GM18907 (cell line): ENCODE results near the gene COMMD9.

Experiments used
- ATAC-seq: cut with Tn5 transposase; IDR thresholded peaks from one replicate; pipeline ENCODE4 v1.9.1; 2021; ENCODE audit warnings: mild to moderate bottlenecking, moderate library complexity; ENCODE audit not compliant: unreplicated experiment

Gene COMMD9

DNA sequence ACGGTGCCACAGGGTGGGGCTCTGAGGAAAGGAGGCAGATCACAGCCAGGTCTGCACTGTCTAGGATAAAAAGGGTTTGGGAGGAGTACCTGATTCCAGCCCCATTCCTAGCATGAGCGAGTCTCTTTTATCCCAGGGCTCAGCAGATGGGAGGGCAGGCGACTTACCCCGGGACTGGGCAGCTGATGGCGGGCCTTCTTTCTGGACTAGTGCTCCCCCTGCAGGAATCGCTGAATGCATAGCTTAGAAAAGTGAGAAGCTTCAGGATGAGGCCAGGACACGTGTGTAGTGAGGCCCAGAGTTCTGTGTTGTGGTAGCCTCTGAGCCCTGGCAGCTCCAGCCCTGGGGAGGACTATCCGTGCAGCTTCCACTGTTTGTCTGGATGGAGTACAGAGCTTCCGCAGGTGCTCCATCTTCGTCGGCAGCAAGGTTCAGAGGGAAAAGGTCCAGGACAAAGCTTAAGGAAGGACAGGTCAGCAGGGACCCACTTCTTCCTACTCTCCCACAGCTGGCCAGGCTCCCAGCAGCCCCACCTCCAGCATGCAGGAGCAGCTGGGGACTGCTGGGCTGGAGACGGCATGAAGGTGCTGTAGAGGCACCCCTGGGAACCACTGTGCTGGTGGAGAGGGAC is 30.4 kb downstream of the COMMD9 start:
- no peak for ATAC-seq

DNA sequence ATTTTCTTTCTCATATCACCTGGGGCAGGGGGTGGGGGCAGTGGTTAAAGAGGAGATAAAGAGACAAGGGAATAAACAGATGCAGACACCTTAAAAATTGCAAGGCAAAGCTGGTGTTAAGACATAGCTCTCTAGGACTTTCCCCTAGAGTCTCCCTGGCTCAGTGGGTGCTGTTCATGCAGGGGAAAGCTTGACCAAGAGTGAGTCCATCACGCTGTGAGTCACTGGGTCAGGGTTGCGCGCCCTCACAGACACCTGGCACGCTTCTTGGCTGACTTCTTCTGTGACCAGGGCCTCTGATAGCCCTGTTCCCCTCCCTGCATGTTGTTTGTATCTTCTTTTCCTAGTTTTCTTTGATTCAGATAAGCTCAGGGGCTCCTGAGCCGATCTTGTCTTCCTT is 31.9 kb downstream of the COMMD9 start:
- no peak for ATAC-seq

DNA sequence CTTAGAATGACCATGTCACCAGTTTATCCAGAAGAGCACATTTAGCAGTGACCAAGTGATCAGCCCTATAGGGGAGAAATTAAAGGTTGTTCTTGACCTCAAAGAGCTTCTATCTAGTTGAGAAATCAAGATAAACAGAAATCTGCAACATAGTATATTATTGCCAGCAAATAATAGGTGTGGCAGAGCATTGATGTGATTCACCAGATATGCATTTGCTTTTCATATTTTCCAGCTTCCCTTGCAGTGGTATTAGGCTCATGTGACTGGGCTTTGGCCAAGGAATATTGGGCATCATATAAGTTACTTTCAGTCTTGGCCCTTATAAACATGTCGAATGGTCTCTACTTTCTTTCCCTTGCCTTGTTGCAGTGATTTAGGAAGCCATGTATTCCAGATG is 34.5 kb downstream of the COMMD9 start:
- no peak for ATAC-seq

DNA sequence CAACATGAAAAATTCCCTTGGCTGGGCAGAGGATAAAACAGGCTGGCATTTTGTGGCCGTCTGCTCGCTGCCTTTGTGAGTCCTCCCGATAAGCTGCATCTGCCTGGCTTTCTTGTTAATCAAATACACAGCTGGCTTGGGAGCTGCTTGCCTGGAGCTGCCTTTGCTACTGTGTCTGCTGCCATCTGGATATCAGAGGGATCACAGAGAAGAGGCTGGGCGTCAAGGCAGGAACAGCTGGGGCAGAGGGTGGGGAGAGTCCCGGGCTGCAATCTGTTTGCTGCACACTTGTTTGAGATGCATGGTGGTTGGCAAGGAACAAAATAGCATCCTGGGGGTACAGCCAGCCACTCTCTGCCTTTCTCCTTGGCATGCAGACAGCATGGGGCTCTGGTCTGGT is 36.0 kb downstream of the COMMD9 start:
- ATAC-seq: no peak

DNA sequence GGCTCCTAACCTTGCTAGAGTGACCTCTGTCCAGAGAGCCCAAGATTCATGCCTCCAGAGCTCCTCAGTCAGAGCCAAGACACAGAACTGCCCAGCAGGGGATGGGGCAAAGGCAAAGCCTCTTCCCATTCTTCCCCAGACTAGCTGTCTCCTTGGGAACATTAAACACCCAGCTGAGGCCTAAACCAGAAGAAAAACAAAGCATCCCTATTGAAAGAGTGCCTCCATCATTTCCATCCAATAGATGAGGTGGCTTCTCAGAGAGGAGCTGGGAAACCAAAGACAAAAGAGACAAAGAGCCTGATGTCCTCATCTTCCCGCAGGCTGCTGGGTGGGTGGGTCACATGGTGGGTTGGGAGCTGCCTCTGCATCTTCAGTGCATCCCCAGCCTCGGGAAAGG is 37.4 kb downstream of the COMMD9 start:
- ATAC-seq: no peak

DNA sequence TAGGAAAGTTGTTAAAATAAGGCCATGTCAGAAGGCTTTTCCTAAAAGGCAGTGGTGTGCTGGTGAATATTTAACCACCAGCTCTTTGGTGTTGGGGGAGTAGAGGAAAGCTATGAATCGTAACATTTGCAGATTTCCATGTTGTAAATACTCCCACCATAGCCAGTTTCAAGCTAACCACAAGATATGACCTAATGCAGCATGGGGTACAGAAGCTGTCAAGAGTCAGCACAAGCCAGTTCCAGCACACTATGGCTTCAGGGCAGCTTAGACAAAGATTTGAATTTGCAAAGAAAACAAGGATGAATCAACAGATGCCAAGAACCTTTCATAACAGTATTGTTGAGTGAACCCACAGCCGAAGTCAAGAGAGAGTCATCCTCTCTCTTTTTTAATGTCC is 40.0 kb downstream of the COMMD9 start:
- ATAC-seq: no peak

DNA sequence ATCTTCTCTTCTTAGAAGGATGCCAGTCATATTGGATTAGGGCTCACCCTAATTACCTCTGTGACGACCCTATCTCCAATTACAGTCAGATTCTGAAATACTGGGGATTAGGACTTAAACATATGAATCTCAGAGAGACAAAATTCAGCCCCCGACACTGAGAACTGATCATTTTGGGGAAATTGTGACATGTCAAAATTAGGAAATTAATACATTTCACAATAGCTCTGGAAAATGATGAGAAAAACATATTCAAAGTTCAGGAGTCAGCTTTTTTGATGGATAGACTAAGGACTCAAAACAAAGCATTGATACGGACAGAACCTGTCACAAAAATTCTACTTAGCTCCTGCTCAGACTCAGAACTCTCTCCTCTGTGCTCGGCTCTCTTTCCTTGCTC is 40.8 kb downstream of the COMMD9 start:
- no peak for ATAC-seq

DNA sequence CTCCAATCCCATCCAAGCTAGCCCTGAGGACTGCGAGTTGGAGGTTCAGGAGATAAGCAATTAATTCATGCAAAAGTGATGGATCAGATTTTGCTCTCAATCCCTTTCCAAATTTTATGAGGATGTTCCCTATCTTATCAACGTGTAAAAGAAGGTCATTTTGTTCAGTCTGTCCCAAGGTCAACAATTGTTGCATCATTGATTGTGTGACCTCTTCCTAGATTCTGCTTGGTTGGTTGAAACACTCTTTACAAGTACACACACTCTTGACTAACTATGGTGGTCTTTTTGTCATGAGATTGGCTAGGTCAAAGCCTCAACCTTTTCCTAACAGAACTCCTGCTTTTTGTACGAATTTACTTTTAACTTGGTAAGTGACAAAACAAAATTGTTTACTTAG is 41.7 kb downstream of the COMMD9 start:
- no peak for ATAC-seq

DNA sequence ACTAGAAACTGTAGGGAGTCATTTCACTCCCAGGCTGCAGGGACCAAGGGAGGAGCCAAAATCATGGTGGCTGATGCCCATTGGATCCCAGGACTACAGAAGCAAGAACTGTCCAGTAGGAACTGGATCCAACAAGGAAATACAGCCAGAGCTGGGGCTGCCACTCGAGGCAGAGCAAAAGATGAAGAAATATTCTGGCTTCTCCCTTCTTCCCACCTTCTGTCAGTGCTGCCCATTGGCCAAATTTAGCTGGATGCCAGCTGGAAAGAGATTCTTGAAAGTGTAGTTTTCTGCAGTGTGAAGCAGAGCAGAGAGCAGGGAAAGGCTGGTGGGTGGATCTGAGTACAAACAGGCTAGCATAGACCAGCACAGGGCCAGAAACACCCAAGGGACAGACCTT is 45.6 kb downstream of the COMMD9 start:
- no peak for ATAC-seq

DNA sequence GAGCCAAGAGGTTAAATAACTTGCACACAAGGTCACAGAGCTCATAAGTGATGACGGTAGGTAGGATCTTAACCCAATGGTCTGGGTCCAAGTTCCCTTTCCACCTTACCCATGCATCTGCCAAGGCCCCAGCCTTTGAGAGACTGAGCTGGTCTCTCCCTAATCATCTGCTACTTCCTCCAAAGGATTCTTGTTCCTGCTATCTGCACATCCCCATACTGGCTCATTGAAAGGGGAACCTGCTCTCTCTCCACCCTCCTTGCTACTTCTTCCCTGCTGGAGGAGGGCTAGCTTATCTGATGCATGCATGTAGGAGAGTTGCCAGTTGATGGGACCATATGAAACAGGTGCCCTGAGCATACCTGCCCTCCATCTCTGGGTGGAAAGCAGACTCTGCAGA is 47.7 kb downstream of the COMMD9 start:
- ATAC-seq: no peak

DNA sequence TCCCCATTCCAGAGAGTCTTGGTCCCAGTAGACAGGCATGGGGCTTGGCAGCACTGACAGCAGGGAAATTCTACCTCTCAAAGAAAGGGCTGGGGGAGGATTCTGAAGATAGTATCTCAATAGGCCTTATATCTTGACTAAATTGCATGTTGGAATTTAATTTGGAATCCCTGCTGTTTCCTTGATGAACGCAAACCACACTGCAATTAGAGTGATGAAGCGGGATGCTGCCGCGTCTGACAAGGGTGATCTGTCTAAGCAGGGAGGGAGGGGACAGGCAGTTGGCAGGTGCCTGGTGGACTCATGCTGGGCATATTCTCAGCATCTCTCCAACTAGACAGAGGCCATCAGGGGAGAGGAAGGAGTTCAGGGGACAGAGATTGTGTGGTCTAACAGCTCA is 48.4 kb downstream of the COMMD9 start:
- ATAC-seq: no peak

DNA sequence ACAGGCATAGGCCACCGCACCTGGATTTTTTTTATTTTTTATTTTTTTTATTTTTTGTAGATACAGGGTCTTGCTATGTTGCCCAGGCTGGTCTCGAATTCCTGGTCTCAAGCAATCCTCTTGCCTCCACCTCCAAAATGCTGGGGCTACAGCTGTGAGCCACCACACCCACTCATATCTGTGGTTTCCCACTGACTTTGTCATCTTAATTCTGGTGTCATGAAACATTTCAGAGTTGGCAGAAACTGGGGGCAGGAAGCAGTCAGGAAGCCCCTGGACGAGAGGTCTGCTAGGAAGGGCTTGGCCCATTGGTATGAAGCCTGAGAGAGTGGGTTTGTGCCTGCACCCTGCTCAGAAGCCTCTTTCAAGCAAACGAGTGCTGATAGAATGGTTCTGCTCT is 49.1 kb downstream of the COMMD9 start:
- no peak for ATAC-seq

DNA sequence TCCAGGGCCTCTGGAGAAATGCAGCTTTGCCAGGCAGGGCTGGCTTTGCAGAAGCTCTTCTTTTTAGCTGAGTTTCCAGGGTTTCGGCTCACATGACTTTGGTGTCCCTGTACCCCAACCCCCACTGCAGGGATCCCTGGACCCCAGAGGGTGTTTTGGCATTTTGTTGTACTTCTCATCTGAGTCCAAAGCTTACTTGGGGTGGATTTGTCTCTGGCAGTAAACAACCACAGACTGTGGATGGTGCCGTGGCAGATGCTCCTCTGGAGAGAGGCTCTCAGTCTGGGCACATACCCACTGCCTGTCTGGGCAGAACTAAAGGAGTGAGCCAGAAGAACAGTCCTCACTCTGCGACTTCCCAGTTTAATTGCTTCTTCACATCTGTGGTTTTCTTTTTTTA is 49.6 kb downstream of the COMMD9 start:
- no peak for ATAC-seq

DNA sequence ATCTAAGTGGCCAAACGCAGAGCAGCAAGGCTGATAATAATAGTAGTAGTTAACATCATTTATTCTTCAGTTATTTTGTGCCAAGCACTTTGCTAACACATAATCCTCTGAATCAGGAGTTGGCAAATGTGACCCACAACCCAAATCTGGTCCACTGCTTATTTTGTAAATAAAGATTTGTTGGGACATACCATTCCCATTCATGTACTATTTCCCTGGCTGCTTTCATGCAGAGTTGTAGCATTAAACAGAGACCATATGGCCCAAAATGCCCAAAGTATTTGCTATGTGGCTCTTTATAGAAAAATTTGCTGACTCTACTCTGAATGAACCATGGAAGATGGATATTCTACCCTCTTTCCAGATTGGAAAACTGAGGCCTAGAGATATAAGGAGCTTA is 50.3 kb downstream of the COMMD9 start:
- ATAC-seq: no peak

DNA sequence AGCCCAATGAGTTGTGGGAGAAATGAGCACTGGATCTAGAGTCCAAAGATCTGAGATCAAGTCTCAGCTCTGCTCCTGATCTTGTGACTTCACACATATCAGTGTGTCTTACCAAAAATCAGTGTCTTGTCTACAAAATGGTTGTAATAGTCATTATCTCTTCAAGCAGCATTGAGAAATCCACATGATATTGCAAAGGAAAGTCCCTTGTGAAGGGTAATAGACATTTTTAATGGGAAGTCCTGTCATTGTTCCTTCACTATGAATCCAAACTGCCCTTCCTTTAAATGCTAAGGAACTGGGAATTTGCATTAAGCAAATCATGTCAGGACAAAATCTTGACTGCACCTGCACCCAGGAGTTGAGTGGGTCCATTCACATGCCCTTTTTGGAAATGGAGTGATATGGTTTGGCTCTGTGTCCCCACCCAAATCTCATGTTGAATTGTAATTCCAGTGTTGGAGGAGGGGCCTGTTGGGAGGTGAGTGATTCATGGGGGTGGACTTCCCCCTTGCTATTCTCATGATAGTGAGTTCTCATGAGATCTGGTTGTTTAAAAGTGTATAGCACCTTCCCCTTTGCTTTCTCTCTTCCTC is 51.1 kb downstream of the COMMD9 start:
- no peak for ATAC-seq

DNA sequence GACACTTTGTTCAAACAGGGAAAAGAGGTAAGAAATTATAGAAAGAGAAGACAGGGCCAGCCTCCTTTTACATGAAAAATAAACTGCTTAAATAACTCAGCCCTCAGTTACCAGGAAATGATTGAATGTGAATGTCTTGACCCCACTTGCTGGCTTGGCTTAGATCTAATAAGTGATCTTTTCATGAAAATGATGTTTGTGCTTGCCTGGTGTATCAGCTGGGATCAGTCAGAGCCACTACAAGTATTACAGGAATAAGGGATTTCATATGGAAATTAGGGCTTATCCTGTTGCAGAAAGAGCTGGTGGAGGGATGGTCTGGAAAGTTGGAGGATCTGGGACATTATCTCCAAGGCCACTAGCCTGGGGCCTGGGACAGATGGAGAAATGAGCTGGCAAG is 51.8 kb downstream of the COMMD9 start:
- ATAC-seq: no peak

DNA sequence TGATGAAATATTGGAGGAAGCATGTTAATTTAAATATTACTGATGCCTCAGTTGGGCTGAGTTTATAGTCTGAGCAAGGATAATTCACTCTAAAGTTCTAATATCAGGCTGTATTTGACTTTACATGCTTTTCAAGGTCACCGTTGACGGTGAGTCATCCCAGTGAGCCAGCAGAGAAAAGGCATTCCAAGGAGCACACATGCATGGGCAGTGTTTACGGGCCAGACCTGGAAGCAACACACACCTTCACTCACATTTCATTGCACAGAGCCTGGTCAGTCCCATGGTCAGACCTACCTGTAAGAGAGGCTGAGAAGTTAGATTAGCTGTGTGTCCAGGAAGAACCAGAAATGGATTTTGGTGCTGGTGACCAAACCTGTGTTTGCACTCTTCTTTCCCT is 53.5 kb downstream of the COMMD9 start:
- ATAC-seq: no peak

DNA sequence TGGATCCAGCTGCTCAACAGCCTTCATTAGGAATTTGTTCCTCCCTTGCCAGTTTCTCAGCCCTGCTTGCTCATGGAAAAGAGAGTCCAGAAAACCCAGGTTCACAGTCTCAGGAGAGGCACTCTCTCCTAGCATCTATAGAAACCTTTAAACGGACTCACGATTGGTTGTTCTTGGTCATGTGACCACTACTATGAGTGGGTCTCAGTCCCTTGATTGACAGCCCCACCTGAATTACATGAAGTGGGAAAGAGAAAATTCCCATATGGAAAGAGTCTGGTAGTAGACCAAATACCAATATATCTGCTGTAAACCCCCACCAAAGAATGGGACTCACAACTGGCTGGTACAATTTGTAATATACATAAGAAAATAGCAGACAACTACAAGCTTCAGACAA is 54.4 kb downstream of the COMMD9 start:
- no peak for ATAC-seq

DNA sequence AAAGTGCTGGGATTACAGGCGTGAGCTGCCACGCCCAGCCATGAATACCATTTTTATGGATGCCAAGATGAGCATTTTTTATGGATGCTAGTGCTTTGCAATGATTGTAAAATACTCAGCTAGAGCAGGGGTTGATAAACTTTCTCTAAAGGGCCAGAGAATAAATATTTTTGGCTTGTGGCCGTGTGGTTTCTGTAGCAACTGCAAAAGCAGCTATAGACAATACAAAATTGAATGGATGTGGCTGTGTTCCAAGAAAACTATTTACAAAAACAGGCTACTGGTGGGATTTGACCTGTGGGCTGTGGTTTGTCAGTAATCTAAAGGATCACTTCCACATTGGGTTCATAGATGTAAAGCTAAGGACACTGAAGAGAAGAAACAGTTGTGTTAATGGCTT is 56.0 kb downstream of the COMMD9 start:
- no peak for ATAC-seq

DNA sequence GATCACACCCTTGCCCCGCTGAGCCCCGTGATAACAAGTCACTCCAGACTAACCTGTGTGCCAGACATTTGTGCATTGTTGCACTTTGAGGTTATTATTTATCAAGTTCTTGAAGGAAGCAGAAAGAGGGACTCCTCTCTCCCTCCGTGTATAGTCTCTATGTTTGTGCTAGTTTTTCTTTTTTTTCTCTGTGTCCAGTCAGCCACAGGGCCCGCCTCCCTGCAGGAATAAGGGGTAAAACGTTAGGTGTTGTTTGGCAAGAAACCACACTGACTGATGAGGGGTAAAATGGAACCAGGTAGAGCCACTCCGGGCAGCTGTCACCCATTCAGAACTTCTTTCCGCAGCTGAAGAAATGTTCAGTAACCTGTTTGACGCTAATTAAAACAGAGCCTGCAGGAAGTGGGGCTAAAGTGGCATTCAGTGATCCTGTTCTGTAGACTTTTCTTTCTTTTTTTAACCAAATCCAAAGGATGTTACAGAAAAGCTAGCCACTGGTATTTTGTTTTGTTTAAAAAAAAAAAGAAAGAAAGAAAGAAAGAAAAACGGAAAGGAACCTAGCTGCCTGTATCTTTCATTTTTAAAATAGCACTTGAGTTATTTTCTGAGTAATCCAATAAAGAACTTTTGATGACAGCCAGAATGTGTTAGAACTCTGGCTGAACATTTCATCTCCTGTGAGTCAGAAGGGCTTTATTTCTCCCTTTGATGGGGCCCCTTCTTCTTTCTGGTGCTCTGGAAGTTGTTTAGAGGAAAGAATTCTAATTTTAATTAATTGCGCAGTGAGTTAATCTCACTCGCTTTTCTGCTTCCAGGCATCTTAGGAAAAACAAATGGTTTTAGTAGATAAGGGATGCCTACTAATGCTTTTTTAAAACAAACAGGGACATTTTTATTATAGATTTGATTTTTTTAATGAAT is 58.2 kb downstream of the COMMD9 start:
- ATAC-seq: no peak

DNA sequence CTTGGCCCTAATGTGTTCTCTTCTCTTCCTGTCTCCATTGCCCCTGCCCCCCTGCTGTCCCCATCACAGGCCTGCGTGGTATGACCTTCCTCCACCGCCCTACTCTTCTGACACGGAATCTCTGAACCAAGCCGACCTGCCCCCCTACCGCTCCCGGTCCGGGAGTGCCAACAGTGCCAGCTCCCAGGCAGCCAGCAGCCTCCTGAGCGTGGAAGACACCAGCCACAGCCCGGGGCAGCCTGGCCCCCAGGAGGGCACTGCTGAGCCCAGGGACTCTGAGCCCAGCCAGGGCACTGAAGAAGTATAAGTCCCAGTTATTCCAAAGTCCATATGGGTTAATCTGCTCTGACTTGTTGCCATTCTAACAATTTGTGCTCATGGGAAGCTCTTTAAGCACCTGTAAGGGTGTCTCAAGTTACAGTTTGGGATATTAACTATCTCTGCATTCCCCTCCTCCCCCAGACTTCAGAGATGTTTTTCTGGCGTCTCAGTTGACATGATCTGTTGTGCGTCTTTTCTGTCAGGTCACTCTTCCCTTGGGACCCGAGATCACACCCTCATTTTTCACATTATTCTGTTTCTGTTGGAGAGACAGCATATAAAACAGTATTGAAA is 60.0 kb downstream of the COMMD9 start:
- no peak for ATAC-seq

DNA sequence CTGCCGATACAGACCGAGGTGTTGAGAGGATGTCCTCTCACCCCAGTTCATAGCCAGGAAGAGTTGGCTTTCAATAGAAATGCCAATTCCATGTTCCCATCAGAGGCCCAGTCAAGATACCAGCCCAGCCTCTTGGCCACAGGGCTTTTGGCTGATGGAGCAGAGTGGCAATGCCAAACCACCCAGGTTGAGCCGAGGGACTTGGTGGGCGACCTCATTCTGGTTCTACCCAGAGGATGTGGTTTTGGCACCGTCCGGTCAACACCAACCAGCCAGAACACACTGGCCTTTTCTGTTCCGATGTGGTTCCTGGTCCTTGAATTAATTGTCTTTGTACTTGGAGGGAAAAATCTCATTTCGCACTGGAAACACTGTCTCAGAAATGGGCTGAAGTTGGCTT is 60.5 kb downstream of the COMMD9 start:
- no peak for ATAC-seq
